ENCODE results near the gene NLRP1. TPM values are rescaled to one million over a fixed set of nuclear protein-coding genes. Genes with fewer than 3 reads are reported as not detected.

NLRP1 gene
- total RNA-seq, 2 experiments from 2014 or later, result 102 to 104 TPM

DNA sequence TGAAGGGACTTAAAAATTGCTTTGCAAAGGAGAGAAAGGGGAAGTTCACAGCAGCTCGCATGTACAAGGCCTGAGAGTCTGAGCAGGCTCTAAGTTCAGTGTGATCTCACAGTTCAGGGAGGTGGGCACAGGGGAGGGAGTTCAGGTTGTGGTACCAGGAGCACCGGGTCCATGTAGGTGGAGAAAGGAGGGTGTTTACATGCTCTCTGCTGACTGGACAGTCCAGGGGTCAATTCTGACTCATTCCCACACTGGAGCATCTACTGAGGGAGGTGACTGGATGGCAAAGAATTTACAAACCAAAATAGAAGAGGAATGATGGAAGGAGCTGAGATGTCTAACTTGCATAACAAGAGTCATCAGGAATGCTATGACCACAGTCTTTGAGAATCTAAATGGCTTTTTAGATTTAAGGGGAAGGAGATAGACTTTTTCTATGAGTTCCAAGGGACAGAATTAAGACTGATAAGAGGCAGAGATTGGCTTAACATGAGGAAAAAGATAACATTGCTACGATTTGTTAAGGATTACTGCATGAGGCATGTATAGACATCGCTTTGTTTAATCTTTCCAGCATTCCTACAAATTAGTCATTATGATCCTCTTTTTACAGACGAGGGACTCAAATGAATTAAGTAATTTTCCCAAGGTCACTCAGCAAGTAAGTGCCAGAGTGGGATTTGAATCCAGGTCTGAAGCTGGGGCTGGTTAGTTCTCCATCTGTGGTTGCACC lies 68.1 kb downstream of the NLRP1 start:
- DNase-seq, result no peak
- POLR2A ChIA-PET, result interaction anchor here (0.9 kb wide), 1 partner anchor 16 kb away, joined by 3 read pairs; no protein-coding TSS in a partner anchor
- Mint-ChIP-seq H3K4me1 (peaks cover 33% of the 10 kb centered on the region), H3K9me3 (peaks cover 2% of the 10 kb centered on the region), H3K4me3 (no peak overlapping the region), H3K36me3 (ENCODE audit: low read depth) (peaks cover 76% of the 10 kb centered on the region), H3K27me3 (no peaks in the 10 kb centered on the region), H3K27ac (no peak overlapping the region)
- CTCF ChIA-PET, result no interaction called here

DNA sequence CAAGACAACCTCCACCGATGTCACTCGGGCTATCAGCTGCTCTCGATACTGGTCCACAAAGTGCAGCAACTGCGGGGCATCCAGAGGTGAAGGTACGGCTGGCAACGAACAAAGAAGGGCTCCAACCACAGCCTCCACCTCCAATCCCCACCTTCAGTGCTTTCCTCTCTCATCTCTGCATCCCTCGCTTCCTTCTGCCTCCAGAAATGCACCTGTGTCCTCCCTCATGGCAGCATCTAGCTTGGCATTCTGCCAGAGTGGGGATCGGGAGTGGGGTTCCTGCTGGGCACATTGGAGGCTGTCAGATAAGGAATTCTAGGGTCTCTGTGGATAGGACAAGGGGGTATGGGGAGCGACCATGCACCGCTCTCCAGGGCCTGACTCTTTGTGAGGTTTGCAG lies 69.3 kb downstream of the NLRP1 start:
- Mint-ChIP-seq H3K4me3 (no peak overlapping the region), H3K27me3 (no peaks in the 10 kb centered on the region), H3K4me1 (peaks cover 33% of the 10 kb centered on the region), H3K27ac (no peak overlapping the region), H3K9me3 (peaks cover 2% of the 10 kb centered on the region), H3K36me3 (ENCODE audit: low read depth) (peaks cover 68% of the 10 kb centered on the region)
- DNase-seq, result no peak
- CTCF ChIA-PET, result no interaction called here
- POLR2A ChIA-PET, result interaction anchor here (0.8 kb wide), 1 partner anchor 17 kb away, joined by 3 read pairs; no protein-coding TSS in a partner anchor

DNA sequence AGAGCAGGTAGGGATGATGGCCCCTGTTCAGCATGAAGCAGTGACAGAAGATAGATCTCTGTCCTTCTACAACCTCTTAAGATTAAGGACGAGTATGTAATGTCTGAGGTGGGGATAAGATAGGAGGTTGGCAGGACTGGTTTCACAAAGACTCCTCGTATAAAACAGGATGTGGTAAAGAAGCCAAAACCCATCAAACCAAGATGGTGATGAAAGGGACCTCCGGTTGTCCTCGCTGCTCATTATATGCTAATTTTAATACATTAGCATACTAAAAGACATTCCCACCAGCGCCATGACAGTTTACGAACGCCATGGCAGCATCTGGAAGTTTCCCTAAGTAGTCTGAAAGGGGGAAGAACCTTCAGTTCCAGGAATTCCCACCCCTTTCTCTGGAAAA lies 70.7 kb downstream of the NLRP1 start:
- Mint-ChIP-seq H3K36me3 (ENCODE audit: low read depth) (peaks cover 76% of the 10 kb centered on the region), H3K4me3 (no peak overlapping the region), H3K27me3 (no peaks in the 10 kb centered on the region), H3K27ac (no peak overlapping the region), H3K4me1 (peaks cover 33% of the 10 kb centered on the region), H3K9me3 (peaks cover 2% of the 10 kb centered on the region)
- ChIA-PET CTCF (no interaction called here), POLR2A (no interaction called here)
- DNase-seq, result no peak

GRCh38 chr17:5511401-5512225 lies 72.7 kb downstream of the NLRP1 start:
- H3K9me3 Mint-ChIP-seq, result peaks cover 2% of the 10 kb centered on the region
- POLR2A ChIA-PET, result no interaction called here
- no peak for DNase-seq
- peak overlapping the region; percentile 4 for H3K27ac Mint-ChIP-seq
- no peaks in the 10 kb centered on the region for H3K27me3 Mint-ChIP-seq
- H3K4me3 Mint-ChIP-seq, result no peak overlapping the region
- H3K4me1 Mint-ChIP-seq, result peaks cover 33% of the 10 kb centered on the region
- CTCF ChIA-PET, result no interaction called here
- peaks cover 66% of the 10 kb centered on the region for H3K36me3 Mint-ChIP-seq (ENCODE audit: low read depth)

- CTCF ChIA-PET, result no interaction called here
- DNase-seq, result no peak
- no peak overlapping the region for H3K4me3 Mint-ChIP-seq
- H3K4me1 Mint-ChIP-seq, result peaks cover 33% of the 10 kb centered on the region
- H3K27me3 Mint-ChIP-seq, result no peaks in the 10 kb centered on the region
- POLR2A ChIA-PET, result no interaction called here
- H3K36me3 Mint-ChIP-seq (ENCODE audit: low read depth), result peaks cover 59% of the 10 kb centered on the region
- no peak overlapping the region for H3K27ac Mint-ChIP-seq
- H3K9me3 Mint-ChIP-seq, result peaks cover 2% of the 10 kb centered on the region
These were observed 73.5 kb downstream of the NLRP1 start for GRCh38 chr17:5510771-5511170.

- no peak overlapping the region for H3K4me3 Mint-ChIP-seq
- no peak overlapping the region for H3K27ac Mint-ChIP-seq
- ChIA-PET POLR2A (no interaction called here), CTCF (no interaction called here)
- H3K27me3 Mint-ChIP-seq, result no peaks in the 10 kb centered on the region
- H3K36me3 Mint-ChIP-seq (ENCODE audit: low read depth), result peaks cover 46% of the 10 kb centered on the region
- peaks cover 2% of the 10 kb centered on the region for H3K9me3 Mint-ChIP-seq
- peaks cover 29% of the 10 kb centered on the region for H3K4me1 Mint-ChIP-seq
- no peak for DNase-seq
These were observed 74.8 kb downstream of the NLRP1 start for GRCh38 chr17:5509482-5509881.

DNA sequence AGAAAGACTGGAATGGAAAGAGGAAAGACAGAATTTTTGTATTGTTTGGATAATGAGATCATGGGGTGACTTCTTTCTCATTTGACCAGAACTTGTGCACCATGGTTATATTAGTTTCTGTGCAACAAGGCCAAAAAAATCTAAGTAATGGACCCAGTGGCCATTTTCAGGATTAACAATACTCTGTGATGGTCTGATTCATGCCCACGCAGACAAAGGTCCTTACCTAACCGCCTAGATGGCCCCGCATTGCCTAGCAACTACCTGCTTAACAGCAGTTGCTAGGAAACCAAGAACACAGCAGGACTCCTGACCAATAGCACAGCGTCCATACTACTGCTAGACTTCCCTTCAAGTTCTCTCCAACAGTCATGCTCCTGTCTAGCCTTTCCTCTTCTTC lies 75.5 kb downstream of the NLRP1 start:
- Mint-ChIP-seq H3K4me3 (no peak overlapping the region), H3K36me3 (ENCODE audit: low read depth) (peaks cover 43% of the 10 kb centered on the region), H3K27me3 (no peaks in the 10 kb centered on the region), H3K9me3 (no peaks in the 10 kb centered on the region), H3K27ac (no peak overlapping the region), H3K4me1 (peaks cover 24% of the 10 kb centered on the region)
- POLR2A ChIA-PET, result no interaction called here
- no peak for DNase-seq
- CTCF ChIA-PET, result no interaction called here

GRCh38 chr17:5506307-5506706 lies 78.0 kb downstream of the NLRP1 start:
- ChIA-PET POLR2A (no interaction called here), CTCF (interaction anchor here (0.7 kb wide), 1 partner anchor 1308 kb away, joined by 3 read pairs; no protein-coding TSS in a partner anchor)
- Mint-ChIP-seq H3K4me1 (peaks cover 4% of the 10 kb centered on the region), H3K9me3 (no peaks in the 10 kb centered on the region), H3K27ac (no peak overlapping the region), H3K27me3 (no peaks in the 10 kb centered on the region), H3K4me3 (no peak overlapping the region), H3K36me3 (ENCODE audit: low read depth) (peaks cover 34% of the 10 kb centered on the region)
- no peak for DNase-seq

DNA sequence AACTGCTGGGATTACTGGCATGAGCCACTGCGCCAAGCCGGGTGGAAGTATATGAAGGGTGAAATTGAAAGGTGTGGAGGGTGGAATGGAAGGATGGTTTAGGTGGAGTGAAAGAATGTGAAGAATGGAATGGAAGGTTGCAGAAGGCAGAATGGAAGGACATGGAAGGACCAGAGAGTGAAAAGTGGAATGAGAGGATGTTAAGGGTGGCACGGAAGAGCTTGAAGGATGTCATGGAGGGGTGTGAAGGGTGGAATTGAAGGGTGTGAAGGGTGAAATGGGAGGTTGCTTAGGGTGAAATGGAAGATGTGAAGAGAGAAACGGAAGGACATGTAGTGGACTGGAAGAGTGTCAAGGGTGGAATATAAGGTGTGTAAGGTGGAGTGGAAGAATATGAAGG lies 81.8 kb downstream of the NLRP1 start:
- ChIA-PET POLR2A (interaction anchor here (1.1 to 1.8 kb wide), 2 partner anchors 16 to 17 kb away, joined by 4 to 5 read pairs; partner anchors contain the start of gene DERL2), CTCF (no interaction called here)
- Mint-ChIP-seq H3K27ac (no peak overlapping the region), H3K9me3 (no peaks in the 10 kb centered on the region), H3K4me3 (no peak overlapping the region), H3K36me3 (ENCODE audit: low read depth) (peaks cover 32% of the 10 kb centered on the region), H3K4me1 (peaks cover 20% of the 10 kb centered on the region), H3K27me3 (peaks cover 6% of the 10 kb centered on the region)
- DNase-seq, result no peak

GRCh38 chr17:5501685-5502084 lies 82.6 kb downstream of the NLRP1 start:
- ChIA-PET POLR2A (interaction anchor here (2.5 kb wide), 1 partner anchor 15 kb away, joined by 33 read pairs; the partner anchor contains the start of genes DERL2 and MIS12), CTCF (interaction anchor here (1.0 kb wide), 1 partner anchor 16 kb away, joined by 3 read pairs; the partner anchor contains the start of genes DERL2 and MIS12)
- Mint-ChIP-seq H3K36me3 (ENCODE audit: low read depth) (peaks cover 30% of the 10 kb centered on the region), H3K9me3 (no peaks in the 10 kb centered on the region), H3K27me3 (peaks cover 10% of the 10 kb centered on the region), H3K4me1 (peaks cover 20% of the 10 kb centered on the region), H3K27ac (no peak overlapping the region), H3K4me3 (peak overlapping the region; percentile 30)
- no peak for DNase-seq

- H3K9me3 Mint-ChIP-seq, result no peaks in the 10 kb centered on the region
- DNase-seq, result peak; percentile 73
- H3K4me3 Mint-ChIP-seq, result peak overlapping the region; percentile 80
- H3K4me1 Mint-ChIP-seq, result peaks cover 20% of the 10 kb centered on the region
- ChIA-PET POLR2A (interaction anchor here (1.2 to 2.5 kb wide), 3 partner anchors 15 to 62 kb away, joined by 3 to 33 read pairs (median 3); partner anchors contain the start of genes C1QBP, DERL2 and MIS12), CTCF (interaction anchor here (1.0 to 1.3 kb wide), 3 partner anchors 10 to 62 kb away, joined by 3 to 5 read pairs (median 5); partner anchors contain the start of genes C1QBP, DERL2 and MIS12)
- H3K36me3 Mint-ChIP-seq (ENCODE audit: low read depth), result peaks cover 30% of the 10 kb centered on the region
- no peak overlapping the region for H3K27ac Mint-ChIP-seq
- H3K27me3 Mint-ChIP-seq, result peaks cover 10% of the 10 kb centered on the region
These were observed 83.5 kb downstream of the NLRP1 start for GRCh38 chr17:5500589-5501391.

GRCh38 chr17:5500247-5500588 lies 84.1 kb downstream of the NLRP1 start:
- peak overlapping the region; percentile 80 for H3K4me3 Mint-ChIP-seq
- peaks cover 30% of the 10 kb centered on the region for H3K36me3 Mint-ChIP-seq (ENCODE audit: low read depth)
- peaks cover 20% of the 10 kb centered on the region for H3K4me1 Mint-ChIP-seq
- peaks cover 10% of the 10 kb centered on the region for H3K27me3 Mint-ChIP-seq
- DNase-seq, result no peak
- POLR2A ChIA-PET, result interaction anchor here (1.2 to 2.5 kb wide), 3 partner anchors 14 to 61 kb away, joined by 3 to 33 read pairs (median 3); partner anchors contain the start of genes C1QBP, DERL2 and MIS12
- CTCF ChIA-PET, result interaction anchor here (1.2 to 1.3 kb wide), 2 partner anchors 9 to 61 kb away, joined by 5 read pairs; partner anchors contain the start of gene C1QBP
- H3K9me3 Mint-ChIP-seq, result no peaks in the 10 kb centered on the region
- no peak overlapping the region for H3K27ac Mint-ChIP-seq
